GM12878 (cell line): ENCODE measurements around the gene CIAO1. TPM values are rescaled to one million over a fixed set of nuclear protein-coding genes. Genes with fewer than 3 reads are reported as not detected.

Experiments
- ATAC-seq: fragments of 200-7000 bp; cut with Tn5 transposase; 3 replicates; pipeline ENCODE4 v1.9.1; 2020; ENCODE audit warnings: mild to moderate bottlenecking, moderate library complexity
- Bru-seq: library from RNA; stranded (reverse); fragments of 400-500 nt; gene quantifications from one replicate; lab custom pipeline; 2021; lab: Mats Ljungman, UMichigan
- BruChase-seq, 2 experiments: library from RNA; stranded (reverse); fragments of 400-500 nt; gene quantifications; one replicate each; lab custom pipeline; 2021; lab: Mats Ljungman, UMichigan
- BruUV-seq: library from RNA; stranded (reverse); fragments of 400-500 nt; replicated peaks from 2 replicates; lab custom pipeline; 2021; lab: Mats Ljungman, UMichigan
- CTCF ChIA-PET: fragments of 300-600 bp; sonication (Branson Sonifier 250); formaldehyde crosslinking; extraction: SDS; loops from one replicate; lab custom pipeline; 2021; ENCODE audit warnings: inconsistent platforms; lab: Yijun Ruan, JAX
- POLR2A ChIA-PET: fragments of 350-600 bp; formaldehyde crosslinking; extraction: SDS; loops from one replicate; lab custom pipeline; 2021; ENCODE audit warnings: inconsistent platforms; lab: Charles Lee
- RAD21 ChIA-PET: fragments of 300-600 bp; sonication (Branson Sonifier 250); formaldehyde crosslinking; loops from one replicate; lab custom pipeline; 2023; ENCODE audit warnings: antibody characterized with exemption; ENCODE audit not compliant: unreplicated experiment; lab: Charles Lee
- SMC1A ChIA-PET: fragments of 300-600 bp; sonication (Branson Sonifier 250); formaldehyde crosslinking; loops from one replicate; lab custom pipeline; 2023; ENCODE audit not compliant: unreplicated experiment, uncharacterized antibody; lab: Charles Lee
- DNase-seq: peaks from one replicate; pipeline ENCODE4 v3.0.0-alpha.2; 2011; ENCODE audit warnings: low read depth, low spot score
- FAIRE-seq: peaks from 3 replicates; lab custom pipeline; 2011; peaks lifted over from hg19 to GRCh38; lab: Jason Lieb, UNC
- H2AFZ ChIP-seq: 2 replicates; pipeline ENCODE4 v1.6.0; 2011; ENCODE audit warnings: low read depth, low read length, control low read depth; ENCODE audit not compliant: control insufficient read depth
- H3K27ac ChIP-seq: 2 replicates; pipeline ENCODE4 v1.5.1; 2011; ENCODE audit warnings: control low read depth; ENCODE audit not compliant: control insufficient read depth, insufficient read depth
- H3K27me3 ChIP-seq, 2 experiments: replicated peaks in 1 of 2; 2 replicates each; pipeline versions ENCODE4 v1.6.0 to v1.6.1; 2011; ENCODE audit warnings: low read length in 1 of 2; ENCODE audit not compliant: control insufficient read depth in 2 of 2, insufficient read depth in 2 of 2
- H3K36me3 ChIP-seq, 2 experiments: 2 replicates each; pipeline ENCODE4 v1.5.1; 2011; ENCODE audit warnings: low read length in 1 of 2; ENCODE audit not compliant: control insufficient read depth in 2 of 2, insufficient read depth in 2 of 2
- H3K4me1 ChIP-seq: 2 replicates; pipeline ENCODE4 v1.6.1; 2011; ENCODE audit warnings: mild to moderate bottlenecking, low read length, moderate library complexity, mixed read lengths; ENCODE audit not compliant: control insufficient read depth, insufficient read depth
- H3K4me2 ChIP-seq: 2 replicates; pipeline ENCODE4 v1.6.0; 2011; ENCODE audit warnings: control low read depth; ENCODE audit not compliant: control insufficient read depth, insufficient read depth
- H3K4me3 ChIP-seq: fragments of 200-600 bp; sonication (generic); 2 replicates; pipeline ENCODE4 v1.5.1; 2016
- H3K79me2 ChIP-seq: 2 replicates; pipeline ENCODE4 v1.6.0; 2011; ENCODE audit warnings: low read length; ENCODE audit not compliant: control insufficient read depth, insufficient read depth
- H3K9ac ChIP-seq: 2 replicates; pipeline ENCODE4 v1.8.0; 2011; ENCODE audit warnings: low read length, control low read depth, mixed read lengths; ENCODE audit not compliant: control insufficient read depth, insufficient read depth
- H3K9me3 ChIP-seq: replicated peaks from 3 replicates; pipeline ENCODE4 v1.5.1; 2011; ENCODE audit warnings: mild to moderate bottlenecking, low read length; ENCODE audit not compliant: control insufficient read depth, insufficient read depth
- H4K20me1 ChIP-seq: 2 replicates; pipeline ENCODE4 v1.6.0; 2011; ENCODE audit not compliant: control insufficient read depth, insufficient read depth
- ASH2L ChIP-seq: fragments of 300-600, 200-600 bp; sonication (generic); IDR thresholded peaks from 2 replicates; pipeline ENCODE4 v1.6.1; 2017; ENCODE audit warnings: low read depth, mild to moderate bottlenecking, borderline replicate concordance
- GATAD2B ChIP-seq: fragments of 450-650 bp; conservative IDR thresholded peaks from 2 replicates; pipeline ENCODE4 v1.6.1; 2017; ENCODE audit warnings: low read depth, mild to moderate bottlenecking, moderate library complexity
- IKZF1 ChIP-seq: fragments of 450-650 bp; conservative IDR thresholded peaks from 2 replicates; pipeline ENCODE4 v1.6.1; 2017; ENCODE audit warnings: antibody characterized with exemption, mild to moderate bottlenecking
- IRF3 ChIP-seq: fragments of 450-650 bp; IDR thresholded peaks from 2 replicates; pipeline ENCODE4 v1.6.1; 2014; ENCODE audit warnings: mild to moderate bottlenecking
- JUNB ChIP-seq: IDR thresholded peaks from 2 replicates; pipeline ENCODE4 v1.6.1; 2016; ENCODE audit warnings: antibody characterized with exemption, mild to moderate bottlenecking
- NFXL1 ChIP-seq: fragments of 450-650 bp; IDR thresholded peaks from 2 replicates; pipeline ENCODE4 v1.6.1; 2017; ENCODE audit warnings: antibody characterized with exemption, mild to moderate bottlenecking, borderline replicate concordance
- SMAD5 ChIP-seq: IDR thresholded peaks from 2 replicates; pipeline ENCODE4 v1.6.1; 2016; ENCODE audit warnings: antibody characterized with exemption, low read depth
- YBX1 ChIP-seq: fragments of 450-650 bp; IDR thresholded peaks from 2 replicates; pipeline ENCODE4 v1.6.1; 2016; ENCODE audit warnings: antibody characterized with exemption
- ZBED1 ChIP-seq: IDR thresholded peaks from 2 replicates; pipeline ENCODE4 v1.6.1; 2016; ENCODE audit warnings: borderline replicate concordance
- ZNF217 ChIP-seq: fragments of 450-650 bp; IDR thresholded peaks from 2 replicates; pipeline ENCODE4 v1.6.1; 2017; ENCODE audit warnings: antibody characterized with exemption, mild to moderate bottlenecking
- ZZZ3 ChIP-seq: IDR thresholded peaks from 2 replicates; pipeline ENCODE4 v1.6.1; 2011; ENCODE audit warnings: low read depth; ENCODE audit not compliant: control insufficient read depth, insufficient read length
- WGBS: methylation state at CpG from one replicate; pipeline ENCODE4 v1.1.6; 2016; ENCODE audit warnings: low lambda C conversion rate; ENCODE audit not compliant: insufficient replicate concordance, insufficient coverage; ENCODE audit errors: missing lambda C conversion rate; 5-methylcytosine and 5-hydroxymethylcytosine counted together
- in situ Hi-C: fragments of 300-500 bp; cut with MboI; formaldehyde crosslinking; loops from 9 replicates; pipeline ENCODE4 v1.14.3; 2018; ENCODE audit warnings: mixed read lengths
- intact Hi-C: fragments of 100-400 bp; cut with micrococcal nuclease; formaldehyde crosslinking; loops from one replicate; pipeline ENCODE4 v1.14.2; 2022; ENCODE audit not compliant: unreplicated experiment
- long read RNA-seq, 2 experiments: library from polyadenylated mRNA; unstranded; transcript quantifications; one replicate each; pipeline ENCODE4 v2.0.0, GENCODE V29; 2019 to 2020
- polyA minus RNA-seq, 3 experiments: library from RNA; depleted of rRNA, polyadenylated mRNA; stranded (reverse); fragments of >200 nt; gene quantifications; 2 replicates each; pipeline ENCODE4 v1.2.3, GENCODE V29; 2011
- polyA plus RNA-seq, 11 experiments: library from polyadenylated mRNA; depleted of rRNA in 4 of 11; unstranded in 6 of 11; stranded (reverse) in 5 of 11; fragments of >200 nt; fragmentation: Nextera tagmentation in 4 of 11; fragmentation: Illumina TruSeq in 1 of 11; extraction: Ambion mirVana in 4 of 11; extraction: Trizol in 1 of 11; gene quantifications; 1 replicate in 1 of 11; 2 replicates in 10 of 11; pipeline versions ENCODE4 v1.2.1 to v1.2.3, GENCODE V29; 2011 to 2016; ENCODE audit warnings: inconsistent platforms in 2 of 11, missing spikeins in 2 of 11, low read depth in 1 of 11
- total RNA-seq, 4 experiments: library from RNA; depleted of rRNA in 3 of 4; stranded (reverse); fragments of >200 nt in 3 of 4; fragmentation: Illumina TruSeq in 1 of 4; extraction: Trizol in 1 of 4; gene quantifications; 2 replicates each; pipeline versions ENCODE4 v1.2.1 to v1.2.3, GENCODE V29; 2013 to 2021
- TF ChIP-seq, protein P1 (sequence below): fragments of 450-650 bp; IDR thresholded peaks from 2 replicates; pipeline ENCODE4 v1.6.1; 2017; ENCODE audit warnings: mild to moderate bottlenecking, low read depth, inconsistent platforms; ENCODE audit not compliant: poor library complexity, severe bottlenecking
- TF ChIP-seq, protein P2 (sequence below): IDR thresholded peaks from 2 replicates; pipeline ENCODE4 v1.6.1; 2011; ENCODE audit warnings: borderline replicate concordance, low read depth, mild to moderate bottlenecking, moderate library complexity, low read length; ENCODE audit not compliant: insufficient read depth, poor library complexity, severe bottlenecking

The CIAO1 gene
- 40.1 and 42.8 TPM in 2 replicates for total RNA-seq (2013; cell fraction: nucleolus; rRNA removed)
- total RNA-seq (2014; rRNA removed) (74.7 and 89.4 TPM in 2 replicates), total RNA-seq (2014; rRNA removed; fragmentation: Illumina TruSeq; extraction: Trizol) (48.0 and 49.7 TPM in 2 replicates), total RNA-seq (2021) (51.1 and 57.5 TPM in 2 replicates), polyA plus RNA-seq (2011; rRNA removed) (61.3 and 75.4 TPM in 2 replicates), polyA plus RNA-seq (2014; fragmentation: Illumina TruSeq; extraction: Trizol) (50.2 and 55.8 TPM in 2 replicates), polyA plus RNA-seq (2014; fragmentation: Nextera tagmentation; extraction: Ambion mirVana) (10 to 100 TPM in 1 of 2 experiments, 1 to 10 TPM in 1; 8.3 to 15.6 TPM), polyA plus RNA-seq (2014; rRNA removed) (89.3 and 92.5 TPM in 2 replicates), polyA plus RNA-seq (2016; fragmentation: Nextera tagmentation; extraction: Ambion mirVana) (10 to 100 TPM; 69.4 to 73.1 TPM), polyA minus RNA-seq (2011; rRNA and poly(A)+ RNA removed) (73.0 and 101 TPM in 2 replicates), Bru-seq, nascent RNA (percentile 86 among the genes with signal in this experiment), BruChase-seq, experiment 1, labeled RNA remaining after a 6-hour chase (percentile 90 among the genes with signal in this experiment), BruChase-seq, experiment 2, labeled RNA remaining after a 2-hour chase (percentile 89 among the genes with signal in this experiment)
- 23.7 TPM for polyA plus RNA-seq (2011; ENCODE audit: low read depth)
- 115 and 126 TPM in 2 replicates for polyA plus RNA-seq (2011; cell fraction: cytosol; rRNA removed)
- 66.5 and 69.5 TPM in 2 replicates for polyA plus RNA-seq (2011; cell fraction: nucleus; rRNA removed)
- polyA plus RNA-seq (2012), result 38.2 and 43.6 TPM in 2 replicates
- polyA minus RNA-seq (2011; cell fraction: cytosol; rRNA and poly(A)+ RNA removed), result 26.6 and 27.0 TPM in 2 replicates
- polyA minus RNA-seq (2011; cell fraction: nucleus; rRNA and poly(A)+ RNA removed), result 19.2 and 32.0 TPM in 2 replicates
- long read RNA-seq, experiment 1, transcript CIAO1-203 (7 exons, 1,533 nt), result major isoform, 52 of 55 reads
- long read RNA-seq, experiment 1, partial matches to known transcripts, result 0 of 55 reads
- long read RNA-seq, experiment 1, other reads (novel, unspliced or antisense), result 3 of 55 reads
- long read RNA-seq, experiment 2, transcript CIAO1-203 (7 exons, 1,533 nt), result major isoform, 67 of 101 reads
- long read RNA-seq, experiment 2, partial matches to known transcripts, result 4 of 101 reads
- long read RNA-seq, experiment 2, other reads (novel, unspliced or antisense), result 30 of 101 reads

- FAIRE-seq (peak; percentile 76), ATAC-seq (peak; percentile 94), DNase-seq (peak; percentile 90)
- intact Hi-C loops (loop anchor here (1.0 to 5.0 kb wide), 5 partner anchors 39 to 149 kb away; partner anchors contain the start of genes ADRA2B, ASTL, SNRNP200 and STARD7), in situ Hi-C loops (loop anchor here (25.0 kb wide), 1 partner anchor 254 kb away; no protein-coding TSS in a partner anchor)
- CTCF ChIA-PET, result interaction anchor here (0.8 to 1.8 kb wide), 6 partner anchors 14 to 273 kb away, joined by 3 to 9 read pairs (median 4); partner anchors contain the start of gene ASTL
- no peaks in the 10 kb centered on the region for H4K20me1 ChIP-seq
- H3K4me1 ChIP-seq, result peaks cover 16% of the 10 kb centered on the region; the same call in 1 of the 2 replicates
- no TSS peak for BruUV-seq
- H3K36me3 ChIP-seq, result peaks cover 6 to 21% of the 10 kb centered on the region in 2 experiments
- peaks cover 52% of the 10 kb centered on the region for H3K79me2 ChIP-seq
- H3K4me2 ChIP-seq, result peak within 1 kb of the TSS; percentile 86
- SMC1A ChIA-PET, result interaction anchor here (0.7 to 1.3 kb wide), 3 partner anchors 28 to 79 kb away, joined by 3 to 6 read pairs (median 4); no protein-coding TSS in a partner anchor
- RAD21 ChIA-PET, result interaction anchor here (0.6 to 1.7 kb wide), 11 partner anchors 32 to 535 kb away, joined by 3 to 11 read pairs (median 4); partner anchors contain the start of gene SNRNP200
- H3K27me3 ChIP-seq, result no peaks in the 10 kb centered on the region
- POLR2A ChIA-PET, result interaction anchor here (0.7 to 1.2 kb wide), 3 partner anchors 54 to 117 kb away, joined by 3 to 9 read pairs (median 6); no protein-coding TSS in a partner anchor
- H3K4me3 ChIP-seq, result peak within 1 kb of the TSS; percentile 98
- H2AFZ ChIP-seq, result peak within 1 kb of the TSS; percentile 96
- peak within 1 kb of the TSS; percentile 79 for H3K27ac ChIP-seq
- peak within 1 kb of the TSS; percentile 83 for H3K9ac ChIP-seq
- WGBS, result 1% methylated on average over 76 of the region's 81 CpGs
- no peaks in the 10 kb centered on the region for H3K9me3 ChIP-seq
- TF ChIP-seq ASH2L (no peak), IRF3 (0 out of 2 replicates have a peak, but pooled peaks have one; percentile 3), IKZF1 (peak; percentile 100), NFXL1 (no peak), ZNF217 (no peak), YBX1 (no peak), GATAD2B (peak; percentile 75), ZZZ3 (no peak), JUNB (no peak), ZBED1 (no peak), SMAD5 (peak; percentile 60)
- TF ChIP-seq, protein P1, sequence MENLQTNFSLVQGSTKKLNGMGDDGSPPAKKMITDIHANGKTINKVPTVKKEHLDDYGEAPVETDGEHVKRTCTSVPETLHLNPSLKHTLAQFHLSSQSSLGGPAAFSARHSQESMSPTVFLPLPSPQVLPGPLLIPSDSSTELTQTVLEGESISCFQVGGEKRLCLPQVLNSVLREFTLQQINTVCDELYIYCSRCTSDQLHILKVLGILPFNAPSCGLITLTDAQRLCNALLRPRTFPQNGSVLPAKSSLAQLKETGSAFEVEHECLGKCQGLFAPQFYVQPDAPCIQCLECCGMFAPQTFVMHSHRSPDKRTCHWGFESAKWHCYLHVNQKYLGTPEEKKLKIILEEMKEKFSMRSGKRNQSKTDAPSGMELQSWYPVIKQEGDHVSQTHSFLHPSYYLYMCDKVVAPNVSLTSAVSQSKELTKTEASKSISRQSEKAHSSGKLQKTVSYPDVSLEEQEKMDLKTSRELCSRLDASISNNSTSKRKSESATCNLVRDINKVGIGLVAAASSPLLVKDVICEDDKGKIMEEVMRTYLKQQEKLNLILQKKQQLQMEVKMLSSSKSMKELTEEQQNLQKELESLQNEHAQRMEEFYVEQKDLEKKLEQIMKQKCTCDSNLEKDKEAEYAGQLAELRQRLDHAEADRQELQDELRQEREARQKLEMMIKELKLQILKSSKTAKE, result no peak
- TF ChIP-seq, protein P2, sequence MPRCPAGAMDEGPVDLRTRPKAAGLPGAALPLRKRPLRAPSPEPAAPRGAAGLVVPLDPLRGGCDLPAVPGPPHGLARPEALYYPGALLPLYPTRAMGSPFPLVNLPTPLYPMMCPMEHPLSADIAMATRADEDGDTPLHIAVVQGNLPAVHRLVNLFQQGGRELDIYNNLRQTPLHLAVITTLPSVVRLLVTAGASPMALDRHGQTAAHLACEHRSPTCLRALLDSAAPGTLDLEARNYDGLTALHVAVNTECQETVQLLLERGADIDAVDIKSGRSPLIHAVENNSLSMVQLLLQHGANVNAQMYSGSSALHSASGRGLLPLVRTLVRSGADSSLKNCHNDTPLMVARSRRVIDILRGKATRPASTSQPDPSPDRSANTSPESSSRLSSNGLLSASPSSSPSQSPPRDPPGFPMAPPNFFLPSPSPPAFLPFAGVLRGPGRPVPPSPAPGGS, result no peak
These were observed at the start of gene CIAO1, which contains the start of gene TMEM127 for GRCh38 chr2:96265840-96266679. CIAO1 (plus strand) TSS chr2:96266225; CDS start chr2:96266351, 126 bp downstream. TMEM127 (minus strand) TSS chr2:96265997; CDS start chr2:96265381, 616 bp downstream.
